GM19025 (cell line): ENCODE data around the gene TMEM143.
"Not testable (repeated sequence)": the region's sequence is repeated elsewhere in the genome, so short reads cannot be mapped to it uniquely, and the experiment has no call there.

Source experiments
- ATAC-seq: cut with Tn5 transposase; IDR thresholded peaks from one replicate; pipeline ENCODE4 v1.9.1; 2021; ENCODE audit warnings: mild to moderate bottlenecking, low read depth, moderate library complexity; ENCODE audit not compliant: unreplicated experiment

Gene TMEM143

GRCh38 chr19:48332662-48333466 is 30.9 kb downstream of the TMEM143 start:
- peak; percentile 68 for ATAC-seq

GRCh38 chr19:48332351-48332661 is 31.4 kb downstream of the TMEM143 start:
- no peak for ATAC-seq

GRCh38 chr19:48330012-48330681 is 33.6 kb downstream of the TMEM143 start:
- no peak for ATAC-seq

- no peak for ATAC-seq
These were observed 34.4 kb downstream of the TMEM143 start for GRCh38 chr19:48329167-48329891.

GRCh38 chr19:48325265-48325910 is 38.4 kb downstream of the TMEM143 start, which contains the start of gene EMP3:
Gene EMP3 (plus strand): TSS chr19:48325552. CDS start chr19:48326845, 1,293 bp downstream.
- ATAC-seq, result no peak

- ATAC-seq, result peak; percentile 64
These were observed 41.8 kb downstream of the TMEM143 start for GRCh38 chr19:48321622-48322591.

- ATAC-seq, result peak; percentile 47
These were observed 42.4 kb downstream of the TMEM143 start for GRCh38 chr19:48321372-48321621.

- no peak for ATAC-seq
These were observed 43.8 kb downstream of the TMEM143 start for GRCh38 chr19:48319647-48320541.

GRCh38 chr19:48318286-48318987 is 45.3 kb downstream of the TMEM143 start:
- no peak for ATAC-seq

- ATAC-seq, result not testable (repeated sequence)
These were observed 46.1 kb downstream of the TMEM143 start for GRCh38 chr19:48317708-48317960.

GRCh38 chr19:48315712-48316111 is 48.0 kb downstream of the TMEM143 start:
- no peak for ATAC-seq

- no peak for ATAC-seq
These were observed 52.4 kb downstream of the TMEM143 start for GRCh38 chr19:48311384-48311783.

GRCh38 chr19:48310227-48310626 is 53.5 kb downstream of the TMEM143 start:
- ATAC-seq, result no peak

- not testable (repeated sequence) for ATAC-seq
These were observed 54.0 kb downstream of the TMEM143 start for GRCh38 chr19:48309731-48310130.

- no peak for ATAC-seq
These were observed 54.8 kb downstream of the TMEM143 start for GRCh38 chr19:48308631-48309586.

GRCh38 chr19:48303866-48304265 is 59.9 kb downstream of the TMEM143 start:
- no peak for ATAC-seq

- no peak for ATAC-seq
These were observed 60.4 kb downstream of the TMEM143 start for GRCh38 chr19:48303367-48303766.

- no peak for ATAC-seq
These were observed 61.2 kb downstream of the TMEM143 start for GRCh38 chr19:48302600-48302959.
